Activated B cell treated with CpG ODN at 0.5 μM for 24 hours (primary cell): ENCODE results near the gene HDAC3. TPM values are rescaled to one million over a fixed set of nuclear protein-coding genes. Genes with fewer than 3 reads are reported as not detected.
A peak's percentile ranks its signal among the peaks of the same experiment; 100 is the strongest.
"Not testable (repeated sequence)": the region's sequence is repeated elsewhere in the genome, so short reads cannot be mapped to it uniquely, and the experiment has no call there.

Source experiments
- ATAC-seq: fragments of 200-7000 bp; cut with Tn5 transposase; one replicate; pipeline ENCODE4 v1.10.0; 2021; ENCODE audit warnings: low read depth, mild to moderate bottlenecking, moderate library complexity
- CTCF ChIA-PET: fragments of 350-600 bp; sonication (Branson Sonifier 250); formaldehyde crosslinking; loops from one replicate; lab custom pipeline; 2021; ENCODE audit warnings: antibody characterized with exemption; lab: Charles Lee
- POLR2A ChIA-PET: fragments of 350-600 bp; sonication (Branson Sonifier 250); formaldehyde crosslinking; loops from one replicate; lab custom pipeline; 2021; ENCODE audit warnings: antibody characterized with exemption; lab: Charles Lee
- DNase-seq: peaks from one replicate; pipeline ENCODE4 v3.0.0; 2022
- H3K27ac Mint-ChIP-seq: one replicate; pipeline ENCODE4 v1.8.0; 2020; ENCODE audit warnings: mixed read lengths
- H3K27me3 Mint-ChIP-seq: one replicate; pipeline ENCODE4 v1.8.0; 2021; ENCODE audit warnings: mixed read lengths
- H3K36me3 Mint-ChIP-seq: one replicate; pipeline ENCODE4 v1.8.0; 2021; ENCODE audit warnings: low read depth, mixed read lengths
- H3K4me1 Mint-ChIP-seq: one replicate; pipeline ENCODE4 v1.8.0; 2021; ENCODE audit warnings: mixed read lengths
- H3K4me3 Mint-ChIP-seq: one replicate; pipeline ENCODE4 v1.8.0; 2020; ENCODE audit warnings: mild to moderate bottlenecking, mixed read lengths
- H3K9me3 Mint-ChIP-seq: one replicate; pipeline ENCODE4 v1.8.0; 2020; ENCODE audit warnings: mixed read lengths
- intact Hi-C: fragments of 100-400 bp; cut with micrococcal nuclease; formaldehyde crosslinking; loops from one replicate; pipeline ENCODE4 v1.15.1; 2024
- total RNA-seq: library from RNA; stranded (reverse); gene quantifications from 2 replicates; pipeline ENCODE4 v1.2.3, GENCODE V29; 2022
- TF ChIP-seq, protein P1 (sequence below): fragments of 200-600 bp; IDR thresholded peaks from one replicate; pipeline ENCODE4 v1.8.0; 2022; ENCODE audit warnings: antibody characterized with exemption, mild to moderate bottlenecking

Gene HDAC3
- total RNA-seq, 1 donor from 2014 or later, result 102 TPM

DNA sequence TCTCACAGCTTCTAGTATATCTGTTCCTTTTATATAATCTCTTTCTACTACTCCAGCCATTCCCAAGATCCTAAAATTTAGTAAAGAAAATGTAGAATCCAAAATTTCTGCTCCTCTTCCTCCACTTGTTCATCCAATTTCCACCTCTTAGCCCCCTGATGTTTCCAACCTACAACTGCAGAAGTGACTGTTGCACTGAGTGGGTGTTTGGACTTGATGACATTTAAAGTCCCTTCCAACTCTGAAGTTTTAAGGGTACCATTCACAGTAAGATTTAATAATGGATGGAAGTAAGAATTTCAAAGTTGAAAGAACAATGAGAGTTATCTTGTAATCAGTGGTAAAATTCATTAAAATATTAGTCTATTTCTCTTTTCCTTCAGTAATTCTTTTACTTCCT is 23.3 kb downstream of the HDAC3 start:
- TF ChIP-seq, protein P1, sequence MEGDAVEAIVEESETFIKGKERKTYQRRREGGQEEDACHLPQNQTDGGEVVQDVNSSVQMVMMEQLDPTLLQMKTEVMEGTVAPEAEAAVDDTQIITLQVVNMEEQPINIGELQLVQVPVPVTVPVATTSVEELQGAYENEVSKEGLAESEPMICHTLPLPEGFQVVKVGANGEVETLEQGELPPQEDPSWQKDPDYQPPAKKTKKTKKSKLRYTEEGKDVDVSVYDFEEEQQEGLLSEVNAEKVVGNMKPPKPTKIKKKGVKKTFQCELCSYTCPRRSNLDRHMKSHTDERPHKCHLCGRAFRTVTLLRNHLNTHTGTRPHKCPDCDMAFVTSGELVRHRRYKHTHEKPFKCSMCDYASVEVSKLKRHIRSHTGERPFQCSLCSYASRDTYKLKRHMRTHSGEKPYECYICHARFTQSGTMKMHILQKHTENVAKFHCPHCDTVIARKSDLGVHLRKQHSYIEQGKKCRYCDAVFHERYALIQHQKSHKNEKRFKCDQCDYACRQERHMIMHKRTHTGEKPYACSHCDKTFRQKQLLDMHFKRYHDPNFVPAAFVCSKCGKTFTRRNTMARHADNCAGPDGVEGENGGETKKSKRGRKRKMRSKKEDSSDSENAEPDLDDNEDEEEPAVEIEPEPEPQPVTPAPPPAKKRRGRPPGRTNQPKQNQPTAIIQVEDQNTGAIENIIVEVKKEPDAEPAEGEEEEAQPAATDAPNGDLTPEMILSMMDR, result no peak
- no peak overlapping the region for H3K4me3 Mint-ChIP-seq
- ATAC-seq (no peak), DNase-seq (no peak)
- CTCF ChIA-PET, result interaction anchor here (12.8 kb wide), 1 partner anchor 21 kb away, joined by 315 read pairs; no protein-coding TSS in a partner anchor
- H3K4me1 Mint-ChIP-seq, result peaks cover 81% of the 10 kb centered on the region
- peaks cover 27% of the 10 kb centered on the region for H3K36me3 Mint-ChIP-seq
- peak overlapping the region; percentile 56 for H3K27ac Mint-ChIP-seq
- POLR2A ChIA-PET, result interaction anchor here (0.5 kb wide), 1 partner anchor 345 kb away, joined by 8 read pairs; no protein-coding TSS in a partner anchor
- no peaks in the 10 kb centered on the region for H3K27me3 Mint-ChIP-seq
- intact Hi-C loops, result no loop called here
- H3K9me3 Mint-ChIP-seq, result no peaks in the 10 kb centered on the region

GRCh38 chr5:141611289-141611688 is 25.4 kb downstream of the HDAC3 start:
- intact Hi-C loops, result no loop called here
- CTCF ChIA-PET, result interaction anchor here (12.8 kb wide), 1 partner anchor 19 kb away, joined by 315 read pairs; no protein-coding TSS in a partner anchor
- no peaks in the 10 kb centered on the region for H3K27me3 Mint-ChIP-seq
- no peak overlapping the region for H3K27ac Mint-ChIP-seq
- DNase-seq (no peak), ATAC-seq (no peak)
- H3K4me3 Mint-ChIP-seq, result no peak overlapping the region
- TF ChIP-seq, protein P1, result no peak
- peaks cover 80% of the 10 kb centered on the region for H3K4me1 Mint-ChIP-seq
- peaks cover 24% of the 10 kb centered on the region for H3K36me3 Mint-ChIP-seq
- H3K9me3 Mint-ChIP-seq, result no peaks in the 10 kb centered on the region
- POLR2A ChIA-PET, result no interaction called here

DNA sequence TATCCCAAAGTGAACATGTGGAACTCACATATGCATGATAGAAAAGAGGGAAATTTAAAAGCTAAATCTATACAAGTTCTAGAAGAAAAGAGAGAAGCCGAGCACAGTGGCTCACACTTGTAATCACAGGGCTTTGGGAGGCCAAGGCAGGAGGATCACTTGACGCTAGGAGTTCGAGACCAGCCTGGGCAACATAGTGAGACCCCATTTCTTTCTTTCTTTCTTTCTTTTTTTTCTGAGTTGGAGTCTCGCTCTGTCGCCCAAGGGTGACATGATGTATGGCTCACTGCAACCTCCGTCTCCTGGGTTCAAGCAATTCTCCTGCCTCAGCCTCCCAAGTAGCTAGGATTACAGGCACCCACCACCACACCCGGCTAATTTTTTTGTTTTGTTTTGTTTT is 26.7 kb downstream of the HDAC3 start:
- intact Hi-C loops, ATAC-seq, H3K27me3 Mint-ChIP-seq, H3K9me3 Mint-ChIP-seq, H3K4me3 Mint-ChIP-seq, DNase-seq: not testable (repeated sequence)
- POLR2A ChIA-PET, result interaction anchor here (0.6 to 5.7 kb wide), 2 partner anchors 8 to 18 kb away, joined by 3 to 63 read pairs; partner anchors contain the start of gene DIAPH1
- CTCF ChIA-PET, result interaction anchor here (1.5 to 5.2 kb wide), 2 partner anchors 9 to 18 kb away, joined by 4 to 32 read pairs; partner anchors contain the start of gene DIAPH1
- Mint-ChIP-seq H3K4me1 (peaks cover 84% of the 10 kb centered on the region), H3K36me3 (peaks cover 24% of the 10 kb centered on the region), H3K27ac (peak overlapping the region; percentile 32)

DNA sequence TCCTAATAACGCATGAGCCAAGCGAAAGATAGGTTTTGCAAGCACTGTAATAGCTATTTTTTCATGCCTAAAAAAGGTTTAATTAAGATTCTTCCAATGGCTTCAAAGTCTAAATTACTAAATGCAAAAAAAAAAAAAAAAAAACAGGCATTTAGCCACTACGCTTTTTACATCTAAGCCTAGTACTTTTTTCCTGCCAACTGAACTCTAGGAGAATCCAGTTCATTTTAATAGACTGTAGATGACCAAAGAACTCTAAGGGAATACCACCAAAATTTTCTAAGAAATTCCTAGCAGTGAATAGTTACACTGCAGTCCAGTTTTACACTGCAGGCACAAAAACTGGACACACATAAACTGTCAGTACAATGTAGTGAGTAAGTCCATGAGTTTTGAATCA is 27.6 kb downstream of the HDAC3 start:
- no peak for ATAC-seq
- Mint-ChIP-seq H3K27ac (peak overlapping the region; percentile 72), H3K9me3 (no peaks in the 10 kb centered on the region), H3K27me3 (no peaks in the 10 kb centered on the region), H3K36me3 (peaks cover 24% of the 10 kb centered on the region), H3K4me1 (peaks cover 85% of the 10 kb centered on the region), H3K4me3 (no peak overlapping the region)
- intact Hi-C loops, result no loop called here
- DNase-seq, result no peak
- POLR2A ChIA-PET, result interaction anchor here (5.7 kb wide), 1 partner anchor 9 kb away, joined by 63 read pairs; the partner anchor contains the start of gene DIAPH1
- TF ChIP-seq, protein P1, result no peak
- CTCF ChIA-PET, result interaction anchor here (1.5 to 5.2 kb wide), 2 partner anchors 10 to 17 kb away, joined by 4 to 32 read pairs; partner anchors contain the start of gene DIAPH1

DNA sequence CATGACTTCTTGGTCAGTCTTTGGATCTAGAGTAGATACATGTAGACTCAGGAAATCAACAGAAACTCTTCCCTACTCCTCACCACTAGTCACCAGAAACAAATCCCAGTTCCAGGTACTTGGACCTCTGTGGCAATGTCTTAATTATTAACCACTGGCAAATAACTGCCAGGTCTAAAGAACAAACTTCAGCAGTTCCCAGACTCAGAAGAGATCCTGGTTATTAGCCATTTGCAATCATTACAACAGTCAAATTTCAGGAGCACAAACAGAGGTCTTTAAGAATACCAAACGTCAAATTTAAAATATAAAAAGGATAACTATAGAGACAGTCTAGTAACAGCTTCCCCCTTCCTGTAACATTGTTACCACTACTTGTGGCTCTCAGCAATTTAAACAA is 28.1 kb downstream of the HDAC3 start:
- Mint-ChIP-seq H3K9me3 (no peaks in the 10 kb centered on the region), H3K27ac (peak overlapping the region; percentile 72), H3K4me3 (peak overlapping the region; percentile 38), H3K36me3 (peaks cover 24% of the 10 kb centered on the region), H3K27me3 (no peaks in the 10 kb centered on the region), H3K4me1 (peaks cover 85% of the 10 kb centered on the region)
- TF ChIP-seq, protein P1, result no peak
- intact Hi-C loops, result no loop called here
- no peak for DNase-seq
- ChIA-PET CTCF (interaction anchor here (1.2 to 5.2 kb wide), 3 partner anchors 11 to 16 kb away, joined by 4 to 32 read pairs (median 7); partner anchors contain the start of gene DIAPH1), POLR2A (interaction anchor here (5.7 kb wide), 1 partner anchor 9 kb away, joined by 63 read pairs; the partner anchor contains the start of gene DIAPH1)
- no peak for ATAC-seq
